SJSA1 (cell line): Measurements from ENCODE around the gene FAM53A. TPM values are rescaled to one million over a fixed set of nuclear protein-coding genes. Genes with fewer than 3 reads are reported as not detected.

Experiments
- DNase-seq, 2 experiments: peaks; one replicate each; pipeline ENCODE4 v3.0.0-alpha.2; 2015 to 2020; ENCODE audit warnings: low spot score in 2 of 2, low read depth in 1 of 2
- H3K27ac ChIP-seq: fragments of 250-450 bp; sonication (Bioruptor Pico); 2 replicates; pipeline ENCODE4 v1.5.1; 2020; ENCODE audit warnings: mild to moderate bottlenecking, moderate library complexity
- H3K27me3 ChIP-seq: fragments of 250-450 bp; sonication (Bioruptor Pico); replicated peaks from 2 replicates; pipeline ENCODE4 v1.5.1; 2020; ENCODE audit warnings: mild to moderate bottlenecking, moderate library complexity
- H3K36me3 ChIP-seq: fragments of 250-450 bp; sonication (Bioruptor Pico); 2 replicates; pipeline ENCODE4 v1.5.1; 2020; ENCODE audit warnings: mild to moderate bottlenecking
- H3K4me1 ChIP-seq: fragments of 250-450 bp; sonication (Bioruptor Pico); replicated peaks from 2 replicates; pipeline ENCODE4 v1.6.1; 2021; ENCODE audit warnings: mild to moderate bottlenecking
- H3K4me3 ChIP-seq: fragments of 250-450 bp; sonication (Bioruptor Pico); 2 replicates; pipeline ENCODE4 v1.5.1; 2020; ENCODE audit warnings: mild to moderate bottlenecking
- H3K9me3 ChIP-seq: fragments of 250-450 bp; sonication (Bioruptor Pico); replicated peaks from 2 replicates; pipeline ENCODE4 v1.5.1; 2020; ENCODE audit warnings: mild to moderate bottlenecking
- total RNA-seq: library from RNA; depleted of rRNA; stranded (reverse); fragments of >200 nt; shearing (Covaris generic); gene quantifications from 2 replicates; pipeline ENCODE4 v1.2.3, GENCODE V29; 2014

The FAM53A gene
- total RNA-seq, 1 experiment from 2014 or later = 0.39 TPM

- no peak overlapping the region for H3K4me3 ChIP-seq
- no peaks in the 10 kb centered on the region for H3K27me3 ChIP-seq
- no peaks in the 10 kb centered on the region for H3K4me1 ChIP-seq
- H3K36me3 ChIP-seq = no peaks in the 10 kb centered on the region
- DNase-seq = no peak
- no peaks in the 10 kb centered on the region for H3K9me3 ChIP-seq
- no peak overlapping the region for H3K27ac ChIP-seq
Measured at GRCh38 chr4:1597021-1597931, 86.8 kb downstream of the FAM53A start.

DNA sequence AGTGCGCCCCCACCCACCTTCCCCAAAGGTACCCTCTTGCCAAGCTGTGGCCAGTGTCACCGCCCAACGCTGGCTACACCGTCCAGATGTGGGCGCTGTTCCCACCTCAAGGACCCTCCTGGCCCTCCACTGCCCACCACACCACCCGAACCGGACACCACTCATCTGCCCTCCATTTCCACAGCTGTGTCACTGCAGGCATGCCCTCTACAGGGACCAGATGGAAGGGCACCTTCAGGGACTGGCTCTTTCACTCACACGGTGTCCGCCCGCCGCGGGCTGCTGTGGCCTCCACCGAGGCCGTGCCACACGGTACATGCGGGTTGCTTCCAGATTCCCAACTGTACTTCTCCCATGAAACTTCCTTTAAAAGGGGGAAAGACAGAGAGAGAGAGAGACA is 87.7 kb downstream of the FAM53A start:
- Histone ChIP-seq H3K27me3 (no peaks in the 10 kb centered on the region), H3K36me3 (no peaks in the 10 kb centered on the region), H3K9me3 (no peaks in the 10 kb centered on the region), H3K4me1 (no peaks in the 10 kb centered on the region), H3K27ac (no peak overlapping the region), H3K4me3 (no peak overlapping the region)
- no peak for DNase-seq

DNA sequence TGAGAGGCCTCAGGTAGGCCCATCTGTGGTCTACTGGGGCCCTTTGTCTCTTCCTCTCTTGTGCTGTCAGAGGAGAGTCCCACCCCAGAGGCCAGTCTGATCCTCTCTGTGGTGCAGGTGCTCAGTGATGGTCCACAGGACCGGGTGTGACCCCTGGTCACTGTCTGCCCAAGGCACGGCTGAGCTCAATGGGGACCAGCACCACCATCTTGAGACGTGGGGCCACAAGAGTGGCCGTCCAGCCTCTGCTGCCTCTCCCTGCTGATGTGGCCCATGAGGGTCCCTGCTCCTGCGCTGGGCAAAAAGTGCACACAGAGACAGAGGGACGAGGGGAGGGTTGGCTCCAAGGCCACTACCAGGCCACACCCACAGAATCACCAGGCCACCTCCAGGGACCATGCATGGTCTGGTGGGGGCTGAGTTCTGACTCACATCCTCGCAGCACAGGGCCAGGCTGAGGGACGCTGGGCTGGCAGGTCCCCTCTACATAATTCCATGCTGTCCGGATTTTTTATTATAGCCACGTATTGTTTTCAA is 88.3 kb downstream of the FAM53A start:
- no peaks in the 10 kb centered on the region for H3K4me1 ChIP-seq
- H3K4me3 ChIP-seq = no peak overlapping the region
- H3K9me3 ChIP-seq = no peaks in the 10 kb centered on the region
- no peak overlapping the region for H3K27ac ChIP-seq
- no peak for DNase-seq
- H3K27me3 ChIP-seq = no peaks in the 10 kb centered on the region
- H3K36me3 ChIP-seq = no peaks in the 10 kb centered on the region

GRCh38 chr4:1594871-1595788 is 89.0 kb downstream of the FAM53A start:
- H3K4me3 ChIP-seq = no peak overlapping the region
- H3K4me1 ChIP-seq = no peaks in the 10 kb centered on the region
- H3K9me3 ChIP-seq = no peaks in the 10 kb centered on the region
- no peaks in the 10 kb centered on the region for H3K27me3 ChIP-seq
- no peak for DNase-seq
- no peak overlapping the region for H3K27ac ChIP-seq
- no peaks in the 10 kb centered on the region for H3K36me3 ChIP-seq

- H3K27ac ChIP-seq = no peak overlapping the region
- H3K4me3 ChIP-seq = no peak overlapping the region
- H3K36me3 ChIP-seq = no peaks in the 10 kb centered on the region
- no peak for DNase-seq
- H3K27me3 ChIP-seq = no peaks in the 10 kb centered on the region
- no peaks in the 10 kb centered on the region for H3K4me1 ChIP-seq
- no peaks in the 10 kb centered on the region for H3K9me3 ChIP-seq
Measured at GRCh38 chr4:1593881-1594345, 90.2 kb downstream of the FAM53A start.

- Histone ChIP-seq H3K4me3 (no peak overlapping the region), H3K27ac (no peak overlapping the region), H3K27me3 (no peaks in the 10 kb centered on the region), H3K4me1 (no peaks in the 10 kb centered on the region), H3K9me3 (no peaks in the 10 kb centered on the region), H3K36me3 (no peaks in the 10 kb centered on the region)
- no peak for DNase-seq
Measured at GRCh38 chr4:1593458-1593857, 90.7 kb downstream of the FAM53A start.

GRCh38 chr4:1592709-1593417 is 91.2 kb downstream of the FAM53A start:
- Histone ChIP-seq H3K9me3 (no peaks in the 10 kb centered on the region), H3K4me3 (no peak overlapping the region), H3K27ac (no peak overlapping the region), H3K36me3 (no peaks in the 10 kb centered on the region), H3K27me3 (no peaks in the 10 kb centered on the region), H3K4me1 (no peaks in the 10 kb centered on the region)
- DNase-seq = no peak

DNA sequence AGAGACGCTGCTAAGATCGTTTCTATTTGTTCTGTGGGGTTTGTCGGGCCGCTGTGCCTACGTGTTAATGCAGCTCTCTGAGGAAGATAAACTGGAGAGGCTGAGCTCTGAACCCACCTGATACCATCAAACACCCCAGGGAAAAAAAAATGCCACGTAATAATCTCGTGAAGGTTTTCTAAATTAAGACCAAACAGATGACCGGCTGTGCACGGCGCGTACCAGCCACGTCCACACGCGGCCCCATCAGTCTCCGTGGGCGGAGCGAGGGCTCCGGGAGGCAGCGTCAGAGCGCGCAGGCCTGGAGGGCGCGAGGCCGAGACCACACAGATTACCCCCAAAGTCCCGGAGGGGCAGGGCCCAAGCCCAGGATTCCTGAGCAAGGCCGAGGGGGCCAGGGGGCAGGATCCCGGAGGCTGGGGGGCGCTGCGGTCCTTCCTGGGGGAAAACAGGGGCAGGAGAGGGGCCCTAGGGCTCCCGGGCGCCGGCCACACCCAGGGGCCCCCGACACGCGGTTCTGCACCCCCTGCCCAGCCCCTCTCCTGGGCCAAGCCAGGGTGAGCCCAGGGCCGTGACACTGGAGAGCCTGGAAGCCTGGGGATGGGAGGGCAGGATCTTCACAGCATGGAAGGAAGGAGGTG is 91.9 kb downstream of the FAM53A start:
- no peaks in the 10 kb centered on the region for H3K9me3 ChIP-seq
- no peak overlapping the region for H3K27ac ChIP-seq
- no peak for DNase-seq
- no peaks in the 10 kb centered on the region for H3K36me3 ChIP-seq
- no peaks in the 10 kb centered on the region for H3K27me3 ChIP-seq
- no peaks in the 10 kb centered on the region for H3K4me1 ChIP-seq
- no peak overlapping the region for H3K4me3 ChIP-seq

DNA sequence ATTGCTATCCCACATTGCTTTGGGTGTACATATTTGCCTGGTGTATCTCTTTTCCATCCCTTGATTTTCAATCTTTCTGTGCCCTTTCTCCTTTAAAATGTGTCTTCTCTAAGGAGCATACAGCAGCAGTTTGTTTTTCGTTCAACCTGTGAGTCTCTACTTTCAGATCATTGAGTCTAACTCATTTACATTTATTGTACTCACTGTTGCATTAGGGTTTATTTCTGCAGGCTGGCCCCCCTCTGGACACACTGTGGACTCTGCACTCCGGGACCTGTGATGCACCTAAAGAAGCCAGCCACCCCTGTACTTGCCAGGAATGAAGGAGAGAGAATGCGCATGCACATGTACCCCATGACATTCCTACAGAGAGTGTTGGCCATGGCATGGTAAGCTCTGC is 93.0 kb downstream of the FAM53A start:
- Histone ChIP-seq H3K27ac (no peak overlapping the region), H3K36me3 (no peaks in the 10 kb centered on the region), H3K27me3 (no peaks in the 10 kb centered on the region), H3K9me3 (no peaks in the 10 kb centered on the region), H3K4me1 (no peaks in the 10 kb centered on the region), H3K4me3 (no peak overlapping the region)
- DNase-seq = no peak

DNA sequence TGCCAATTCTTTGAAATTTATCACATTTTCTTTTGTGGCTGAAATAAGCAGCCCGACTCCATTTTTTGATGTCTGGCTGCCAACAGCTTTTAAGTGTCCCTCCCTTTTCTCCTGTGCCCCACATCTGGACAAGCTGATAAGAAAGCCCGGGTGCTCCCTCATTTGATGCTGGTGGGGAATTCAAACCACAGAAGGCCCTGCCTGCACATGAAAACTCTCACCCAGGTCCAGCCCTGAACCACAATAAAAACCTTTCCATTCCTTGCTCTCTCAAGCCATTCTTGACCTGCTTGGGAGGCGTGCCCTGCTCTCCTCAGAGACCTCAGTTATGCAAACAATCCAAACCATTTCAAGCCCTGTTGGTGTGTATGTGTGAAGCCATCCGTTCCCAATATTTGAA is 93.9 kb downstream of the FAM53A start:
- H3K4me1 ChIP-seq = no peaks in the 10 kb centered on the region
- H3K9me3 ChIP-seq = no peaks in the 10 kb centered on the region
- H3K4me3 ChIP-seq = no peak overlapping the region
- no peak overlapping the region for H3K27ac ChIP-seq
- no peaks in the 10 kb centered on the region for H3K27me3 ChIP-seq
- DNase-seq = no peak
- no peaks in the 10 kb centered on the region for H3K36me3 ChIP-seq
